HG03460 (cell line): ENCODE measurements around the gene INPP5D.
"Not testable (repeated sequence)": the region's sequence is repeated elsewhere in the genome, so short reads cannot be mapped to it uniquely, and the experiment has no call there.

Source experiments
- ATAC-seq: cut with Tn5 transposase; IDR thresholded peaks from one replicate; pipeline ENCODE4 v1.9.1; 2021; ENCODE audit not compliant: unreplicated experiment

INPP5D gene

DNA sequence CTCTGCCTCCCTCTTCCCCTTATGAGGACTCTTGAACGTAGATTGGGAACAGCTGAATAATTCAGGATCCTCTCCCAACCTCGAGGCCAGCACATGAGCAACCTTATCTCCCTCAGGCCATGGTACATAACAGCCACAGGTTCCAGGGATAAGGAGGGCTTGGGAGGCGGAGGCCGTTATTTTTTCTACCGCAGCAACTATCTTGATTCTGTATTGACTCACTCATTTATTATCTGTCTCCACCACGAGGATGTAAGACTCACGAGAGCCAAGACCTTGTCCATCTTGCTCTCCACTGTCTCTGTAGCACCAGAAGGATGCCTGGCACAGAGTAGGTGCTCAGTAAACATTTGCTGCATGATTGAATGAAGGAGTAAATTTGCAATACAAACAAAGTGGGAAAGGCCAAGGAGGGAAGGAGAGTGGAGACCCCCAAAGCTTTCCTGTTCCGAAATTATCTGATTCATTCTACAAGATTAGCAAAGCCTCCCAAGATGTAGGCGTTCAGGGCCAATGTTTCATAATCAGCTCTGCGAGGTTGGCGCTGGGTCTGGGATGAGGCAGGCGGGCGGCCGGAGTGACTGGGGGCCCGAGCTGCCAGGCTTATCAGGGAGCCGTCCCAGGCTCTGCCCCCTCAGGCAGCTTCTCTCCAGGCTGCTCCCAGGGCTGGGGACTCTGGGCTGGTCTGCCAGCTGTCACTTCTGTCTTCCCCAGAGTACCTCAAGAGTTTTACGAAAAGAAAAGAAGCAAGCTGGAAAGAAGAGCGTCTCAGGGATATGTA lies 31.6 kb downstream of the INPP5D start:
- no peak for ATAC-seq

DNA sequence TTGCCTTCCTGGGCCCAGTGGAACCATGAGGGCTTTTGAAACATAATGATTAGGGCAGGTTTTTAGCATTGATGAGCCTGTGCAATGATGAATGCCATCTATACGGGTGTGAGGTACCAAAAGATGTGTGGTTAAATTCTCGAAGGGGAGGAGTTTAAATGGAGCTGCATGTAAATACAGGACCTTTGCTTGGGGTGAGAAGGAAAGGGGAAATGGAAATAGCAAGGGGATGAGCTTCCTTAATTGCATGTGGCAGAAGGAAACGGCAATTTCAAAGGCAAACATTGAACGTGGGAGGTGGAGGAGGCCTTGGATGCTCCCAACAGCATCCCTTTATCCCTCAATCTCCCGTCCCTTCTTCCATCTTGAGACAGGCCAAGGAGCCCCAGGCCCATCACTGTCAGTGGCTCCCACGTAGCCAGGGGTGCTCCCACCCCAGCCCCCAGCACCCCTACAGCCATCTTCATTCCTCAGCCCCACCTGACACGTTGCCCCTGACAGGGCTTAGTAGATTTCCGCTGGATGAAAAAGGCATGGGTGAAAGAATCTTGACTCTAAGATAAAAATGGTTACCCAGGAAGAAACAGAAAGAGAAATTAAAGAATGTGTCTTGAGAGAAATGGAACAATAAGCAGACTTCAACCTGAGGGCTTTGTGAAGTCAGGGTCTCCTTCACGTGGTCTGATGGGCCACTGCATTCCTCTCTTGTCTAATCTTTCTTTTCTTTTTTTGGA lies 32.5 kb downstream of the INPP5D start:
- ATAC-seq: no peak

DNA sequence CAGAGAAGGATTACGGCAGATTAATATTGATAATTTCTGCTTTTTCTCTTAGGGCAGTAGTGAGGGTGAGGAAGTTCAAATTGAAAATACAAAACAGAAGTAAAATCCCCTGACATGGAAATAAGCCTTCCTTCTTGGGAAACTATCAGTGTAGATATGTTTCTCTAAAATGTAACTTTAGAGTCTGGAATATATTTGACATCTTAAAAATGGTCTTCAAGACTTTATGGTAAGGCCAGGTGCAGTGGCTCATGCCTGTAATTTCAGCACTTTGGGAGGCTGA lies 33.0 kb downstream of the INPP5D start:
- no peak for ATAC-seq

DNA sequence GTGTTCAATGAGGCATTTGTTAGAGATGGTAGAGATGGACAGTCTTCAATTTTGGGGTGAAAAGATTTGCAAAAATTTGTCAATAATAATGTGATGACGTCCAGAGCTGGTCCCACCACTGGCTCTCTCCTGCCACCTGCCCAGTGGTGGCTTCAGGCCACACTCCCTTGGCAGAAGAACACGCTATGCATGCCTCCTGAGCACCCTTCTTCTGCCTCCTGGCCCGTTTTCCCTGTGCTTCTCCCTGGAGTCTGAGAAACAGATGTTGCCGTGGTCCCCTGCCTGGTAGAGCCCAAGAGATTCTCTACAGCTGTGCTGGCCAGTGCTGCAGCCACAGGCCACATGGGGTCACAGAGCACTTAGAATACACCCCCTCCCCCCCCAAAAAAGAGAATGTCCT lies 33.6 kb downstream of the INPP5D start:
- ATAC-seq: no peak

DNA sequence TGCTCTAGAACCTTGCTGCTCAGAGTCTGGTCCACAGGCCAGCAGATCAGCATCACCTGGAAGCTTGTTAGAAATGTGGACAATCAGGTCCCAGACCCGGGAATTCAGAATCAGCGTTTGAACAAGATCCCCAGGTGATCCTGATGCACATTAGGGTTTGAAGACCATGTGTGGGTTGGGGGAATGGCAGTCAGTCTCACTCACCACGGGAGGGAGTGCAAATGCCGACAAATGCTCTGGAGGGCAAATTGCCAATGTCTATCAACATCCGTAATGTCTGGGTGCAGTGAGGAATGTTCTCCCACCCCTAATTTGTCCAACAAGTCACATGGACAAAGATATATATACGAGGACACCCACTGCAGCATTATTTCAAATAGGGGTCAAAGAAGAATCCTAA lies 34.5 kb downstream of the INPP5D start:
- no peak for ATAC-seq

DNA sequence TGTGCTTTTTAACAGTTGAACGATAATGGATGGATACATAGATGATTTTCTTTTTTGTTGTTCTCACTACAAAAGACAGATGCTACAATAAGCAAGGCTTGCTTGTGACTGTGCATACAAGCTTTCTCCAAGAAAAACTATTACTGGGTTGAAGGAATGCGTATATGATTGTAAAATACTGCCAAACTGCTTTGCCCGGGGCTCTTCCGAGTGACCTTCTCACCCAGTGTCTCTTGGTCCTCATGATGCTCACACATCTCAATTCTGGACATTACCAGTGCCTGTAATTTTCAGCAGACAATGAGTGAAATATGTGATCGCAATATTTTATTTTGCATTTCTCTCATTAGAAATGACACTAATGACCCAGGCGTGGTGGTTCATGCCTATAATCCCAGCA lies 35.9 kb downstream of the INPP5D start:
- ATAC-seq: no peak

DNA sequence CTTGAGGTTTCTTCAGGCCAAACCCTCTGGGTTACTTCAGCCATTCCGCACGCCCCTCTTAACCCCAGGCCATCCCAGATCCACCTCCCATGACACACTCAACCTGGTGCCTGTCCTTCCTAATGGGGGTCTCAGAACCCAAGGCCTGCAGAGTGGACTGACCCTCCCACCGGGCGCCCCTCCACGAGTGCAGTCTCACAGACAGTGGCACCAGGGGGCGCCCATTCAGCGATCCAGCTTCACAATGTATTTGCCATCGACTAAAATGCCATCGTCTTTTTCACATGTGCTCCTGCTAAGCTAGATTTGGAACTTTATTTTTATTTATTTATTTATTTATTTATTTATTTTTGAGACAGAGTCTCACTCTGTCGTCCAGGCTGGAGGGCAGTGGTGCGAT lies 38.5 kb downstream of the INPP5D start:
- no peak for ATAC-seq

DNA sequence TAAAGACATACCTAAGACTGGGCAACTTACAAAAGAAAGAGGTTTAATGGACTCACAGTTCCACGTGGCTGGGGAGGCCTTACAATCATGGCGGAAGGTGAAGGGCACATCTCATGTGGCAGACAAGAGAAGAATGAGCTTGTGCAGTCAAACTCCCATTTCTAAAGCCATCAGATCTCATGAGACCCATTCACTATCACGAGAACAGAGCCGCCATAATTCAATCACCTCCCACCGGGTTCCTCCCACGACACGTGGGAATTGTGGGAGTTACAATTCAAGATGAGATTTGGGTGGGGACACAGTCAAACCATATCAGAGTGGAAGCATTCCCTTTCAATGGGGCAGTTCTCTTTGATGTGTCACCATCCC lies 39.7 kb downstream of the INPP5D start:
- not testable (repeated sequence) for ATAC-seq

DNA sequence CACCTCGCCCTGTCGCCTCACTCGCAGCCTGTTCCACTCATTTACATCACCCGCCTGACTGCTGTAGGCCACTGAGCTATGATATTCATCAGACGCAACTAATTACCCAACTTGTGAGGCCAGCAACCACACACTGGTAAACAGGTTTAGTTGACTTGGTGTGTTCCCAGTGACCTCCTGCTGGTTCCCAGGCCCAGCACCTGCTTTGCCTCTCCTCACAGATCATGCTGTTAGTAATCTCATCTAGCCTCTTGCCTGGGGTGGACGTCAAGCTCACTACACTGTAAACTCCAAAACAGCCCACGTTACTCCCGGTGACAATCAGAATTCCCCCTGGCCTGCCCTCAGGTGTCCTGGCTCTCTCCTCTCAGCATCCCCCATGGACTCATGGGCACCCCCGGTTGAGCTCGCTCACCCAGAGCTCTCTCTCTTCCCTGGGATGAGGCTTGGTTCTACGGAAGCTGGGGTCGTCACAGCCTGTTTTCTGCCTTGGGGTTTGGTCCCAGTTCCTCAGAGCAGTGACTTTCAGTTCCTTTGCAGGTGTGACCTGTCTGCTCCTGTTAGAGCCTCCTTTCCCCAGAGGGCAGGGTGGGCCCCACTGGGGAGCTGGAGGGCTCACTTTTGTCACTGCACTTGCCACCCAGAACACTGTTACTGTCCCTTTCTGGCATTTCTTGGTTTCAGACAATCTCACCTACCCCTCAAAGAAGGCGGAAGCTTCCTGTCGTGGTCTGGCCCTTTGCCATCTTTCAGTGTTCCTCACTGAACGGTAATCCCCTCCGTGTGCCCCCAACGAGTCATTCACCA lies 40.3 kb downstream of the INPP5D start:
- ATAC-seq: peak; percentile 90

DNA sequence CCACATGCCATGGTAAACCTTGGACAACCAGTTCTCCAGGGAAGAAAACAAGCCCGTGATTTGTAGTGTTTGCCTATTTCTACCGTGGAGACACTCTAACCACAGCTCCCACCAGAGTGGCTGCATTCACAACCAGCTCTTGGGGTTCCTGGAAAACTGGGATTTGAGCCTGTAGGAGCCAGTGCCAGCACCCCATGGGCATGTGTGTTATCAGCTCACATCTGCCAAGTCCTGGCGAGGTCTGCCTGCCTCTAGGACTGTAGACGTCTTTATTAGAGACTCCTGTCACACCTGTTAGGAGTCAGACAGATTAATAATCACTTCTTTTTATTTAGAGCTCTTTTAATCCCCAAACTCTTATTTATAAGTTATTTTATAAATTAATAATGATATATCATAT lies 41.0 kb downstream of the INPP5D start:
- ATAC-seq: no peak

DNA sequence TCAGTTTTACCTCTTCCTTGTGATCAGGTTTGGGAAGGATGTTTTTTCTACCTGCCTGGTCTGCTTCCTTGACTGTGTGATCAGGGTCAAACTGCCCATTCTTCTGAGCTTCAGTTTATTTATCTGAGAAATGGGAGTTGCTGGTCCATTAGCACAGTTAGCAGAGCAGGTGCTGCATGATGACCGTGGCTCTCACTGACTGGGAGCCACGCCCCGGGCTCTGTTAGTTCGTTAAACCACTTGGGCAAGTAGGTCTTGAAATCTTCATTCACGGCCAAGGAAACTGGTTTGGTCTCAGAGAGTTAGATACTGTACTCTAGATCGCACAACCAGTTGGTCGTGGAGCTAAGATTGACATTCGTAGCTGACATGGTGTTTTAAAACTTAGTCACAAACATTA lies 41.7 kb downstream of the INPP5D start:
- ATAC-seq: no peak

DNA sequence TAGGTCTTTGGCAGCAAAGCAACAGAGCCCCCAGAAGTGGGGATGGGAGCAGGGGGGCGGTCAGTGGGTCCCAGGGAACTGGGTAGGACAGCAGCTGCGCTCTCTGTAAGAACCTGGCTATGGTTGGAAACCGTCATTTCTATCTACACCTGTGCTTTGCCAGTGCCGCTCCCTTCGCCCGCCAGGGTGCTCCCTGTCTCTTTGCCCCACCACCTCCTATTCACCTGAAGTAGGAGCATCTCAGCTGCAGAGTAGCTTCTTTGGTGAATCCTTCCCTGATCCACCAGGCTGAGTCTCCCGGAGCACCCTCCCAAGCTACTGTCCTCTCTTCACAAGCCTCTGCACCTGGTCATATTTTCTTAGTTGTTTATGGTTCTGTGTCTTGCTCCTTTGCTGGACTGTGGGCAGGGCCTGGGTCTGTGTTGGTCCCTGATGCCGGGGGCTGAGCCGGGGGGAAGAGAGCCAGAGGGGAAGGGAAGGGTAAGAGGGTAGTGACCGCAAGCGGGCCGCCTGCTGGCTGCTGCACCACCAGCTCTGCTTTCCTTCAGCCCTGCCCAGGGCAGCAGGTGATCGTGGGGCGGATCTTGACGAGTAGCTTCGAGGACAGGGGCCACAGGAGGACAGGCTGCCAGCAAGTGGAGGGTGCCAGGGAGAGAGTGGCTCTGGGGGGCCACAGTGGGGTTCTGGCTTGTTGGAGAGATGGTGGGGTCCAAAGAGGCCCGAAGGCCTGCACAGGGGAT lies 45.2 kb downstream of the INPP5D start:
- no peak for ATAC-seq

DNA sequence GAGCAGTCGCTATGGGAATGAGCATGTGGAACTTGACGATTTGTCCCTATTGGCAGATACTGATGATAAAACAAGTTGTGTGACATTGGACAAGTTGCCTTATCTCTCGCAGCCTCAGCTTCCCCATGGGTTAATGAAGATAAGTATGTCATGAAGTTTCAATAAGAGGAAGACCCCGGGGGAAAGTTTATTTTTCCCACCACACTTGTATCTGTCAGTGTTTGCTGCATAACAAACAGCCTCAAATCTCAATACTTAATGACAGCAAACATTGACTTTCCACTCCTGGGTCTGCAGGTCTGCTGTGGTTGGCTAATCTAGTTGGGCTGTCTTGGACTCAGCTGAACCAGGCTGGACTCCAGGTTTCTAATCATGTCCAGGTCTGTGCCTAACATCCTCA lies 45.8 kb downstream of the INPP5D start:
- ATAC-seq: no peak

DNA sequence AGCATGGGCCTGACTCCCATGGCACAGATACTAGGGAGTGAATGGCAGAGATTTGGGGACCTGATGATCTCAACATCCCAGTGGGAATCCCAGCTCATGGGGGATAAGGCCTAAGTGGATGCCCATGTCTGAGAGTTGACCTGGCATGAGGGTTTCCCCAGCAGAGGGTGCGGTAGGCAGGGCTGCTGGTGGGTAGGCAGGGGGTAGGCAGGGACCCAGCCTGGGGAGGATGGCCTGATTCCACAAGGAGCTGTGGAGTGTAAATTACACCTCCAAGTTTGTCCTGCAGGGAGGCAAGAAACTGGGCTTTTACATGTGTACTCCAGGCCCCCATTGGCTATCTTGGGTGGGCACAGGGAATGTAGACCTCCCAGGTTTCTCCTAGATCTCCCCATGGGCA lies 46.9 kb downstream of the INPP5D start:
- ATAC-seq: no peak

DNA sequence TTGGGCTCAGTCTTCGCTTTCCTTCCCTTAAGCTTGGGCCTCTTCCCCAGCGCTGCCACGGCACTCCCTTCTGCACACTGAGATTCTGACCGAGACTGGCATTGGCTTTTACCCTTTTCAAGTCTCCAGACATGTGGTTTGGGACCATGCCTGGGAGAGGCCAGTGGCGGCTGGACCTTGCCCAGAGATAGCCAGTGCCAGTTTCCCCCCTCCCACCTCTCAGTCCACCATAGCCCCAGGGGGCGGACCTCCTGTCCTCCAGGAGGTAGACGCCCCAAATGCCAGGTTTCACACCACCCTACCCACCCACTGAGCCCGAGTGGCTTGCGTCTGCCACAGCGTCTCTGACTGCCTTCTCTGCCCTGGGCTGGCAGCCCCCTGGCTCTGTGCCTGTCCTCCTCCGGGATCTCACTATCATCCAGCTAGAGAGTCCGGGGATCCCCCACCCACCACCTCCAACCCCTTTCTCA lies 47.7 kb downstream of the INPP5D start:
- no peak for ATAC-seq

DNA sequence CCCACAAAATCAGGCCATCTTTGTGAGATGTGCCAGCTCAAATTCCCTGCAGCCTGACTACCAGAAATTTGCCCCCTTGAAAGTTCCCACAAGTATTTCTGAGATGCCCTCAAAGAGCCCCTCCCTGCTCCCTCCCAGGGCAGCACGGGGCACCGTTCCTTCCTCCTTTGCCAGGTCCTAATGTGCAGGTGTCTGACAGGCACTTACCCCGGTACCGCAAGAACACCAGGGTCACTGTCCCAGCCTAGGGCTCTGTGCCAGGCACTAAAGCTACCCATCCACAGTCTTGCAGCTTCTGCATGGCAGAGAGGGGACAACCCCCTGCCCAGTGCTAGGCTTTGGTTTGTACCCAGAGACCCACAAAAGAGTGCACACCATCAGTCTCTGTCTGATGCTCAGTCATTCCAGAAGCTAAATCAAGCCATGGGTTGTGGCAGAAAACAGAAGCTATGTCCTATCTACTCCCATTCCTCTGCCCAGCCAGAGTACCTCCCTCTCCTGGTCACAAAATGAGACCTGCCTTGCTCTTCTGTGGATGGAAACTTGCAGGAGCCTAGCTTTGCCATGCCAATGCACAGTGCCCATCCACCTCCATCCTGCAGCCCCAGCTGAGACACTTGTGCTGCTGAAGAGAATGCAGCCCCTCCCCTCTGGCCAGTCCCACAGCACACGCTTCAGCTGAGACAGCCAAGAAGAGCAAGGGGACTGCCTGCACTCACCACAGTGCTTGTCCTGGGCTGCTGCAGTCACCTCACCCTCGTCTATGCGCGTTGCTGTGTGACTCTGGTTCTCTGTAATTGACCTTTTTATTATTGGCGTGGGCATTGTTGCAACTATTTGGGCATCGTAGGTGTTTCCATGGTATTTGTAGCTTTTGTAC lies 48.7 kb downstream of the INPP5D start:
- peak; percentile 49 for ATAC-seq

DNA sequence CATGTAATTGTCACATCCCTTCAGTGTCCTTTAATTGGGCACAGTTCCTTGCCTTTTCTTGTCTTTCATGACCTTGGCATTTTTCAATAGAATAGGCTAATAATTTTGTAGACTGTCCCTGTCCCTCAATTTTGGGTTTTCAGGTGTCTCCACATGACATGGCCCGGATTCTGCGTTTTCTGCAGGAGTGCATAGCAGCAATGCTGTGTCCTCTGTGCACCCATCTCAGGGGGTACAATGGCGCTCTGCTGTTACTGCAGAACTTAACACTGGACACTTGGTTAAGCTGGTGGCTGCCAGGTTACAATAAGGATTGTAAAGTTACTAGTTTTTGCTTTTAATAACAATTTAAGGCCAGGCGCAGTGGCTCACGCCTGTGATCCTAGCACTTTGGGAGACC lies 51.3 kb downstream of the INPP5D start:
- ATAC-seq: no peak

DNA sequence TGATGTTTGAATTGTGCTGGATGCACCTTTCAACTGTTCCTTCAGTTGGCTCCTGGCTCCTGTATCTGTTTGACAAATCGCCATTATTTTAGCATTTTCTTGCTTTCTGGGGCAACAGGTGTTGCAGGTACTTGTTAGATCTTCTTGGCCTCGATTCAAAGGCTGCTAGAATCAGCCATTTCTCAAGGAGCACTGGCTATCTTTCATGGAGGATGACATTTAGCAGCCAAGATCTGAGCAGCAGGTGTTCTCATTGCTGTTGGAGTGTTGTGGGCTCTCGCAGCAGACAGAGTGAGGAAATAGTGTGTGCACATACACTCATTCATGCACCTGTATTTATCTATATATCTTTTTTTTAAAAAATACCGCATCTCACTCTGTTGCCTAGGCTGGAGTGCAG lies 52.2 kb downstream of the INPP5D start:
- ATAC-seq: no peak

DNA sequence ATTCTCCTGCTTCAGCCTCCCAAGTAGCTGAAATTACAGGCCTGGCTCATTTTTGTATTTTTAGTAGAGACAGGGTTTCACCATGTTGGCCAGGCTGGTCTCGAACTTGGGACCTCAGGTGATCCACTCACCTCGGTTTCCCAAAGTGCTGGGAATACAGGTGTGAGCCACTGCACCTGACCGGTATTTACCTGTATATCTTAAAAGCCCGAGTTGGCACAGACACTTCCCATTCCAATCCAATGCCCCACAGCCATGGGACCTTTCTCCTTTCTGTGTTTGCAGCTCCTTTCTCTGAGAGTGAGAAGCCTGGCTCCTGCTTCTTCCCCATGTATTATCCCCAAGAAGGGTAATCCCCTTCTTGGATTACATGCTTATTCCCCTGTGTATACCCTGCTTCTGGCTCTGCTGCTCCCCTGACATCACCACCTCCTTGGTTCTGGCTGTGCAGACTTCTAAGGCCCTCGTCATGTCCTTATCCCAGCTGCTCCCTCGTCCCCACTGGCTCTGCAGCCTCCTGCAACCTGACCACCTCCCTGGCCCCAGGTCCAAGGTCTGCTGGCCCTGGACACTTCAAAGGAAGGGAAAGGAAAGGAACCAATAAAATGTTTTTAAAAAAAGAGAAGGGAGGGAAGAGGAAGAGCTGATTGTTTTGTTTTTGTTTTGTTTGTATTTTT lies 52.8 kb downstream of the INPP5D start:
- ATAC-seq: no peak

DNA sequence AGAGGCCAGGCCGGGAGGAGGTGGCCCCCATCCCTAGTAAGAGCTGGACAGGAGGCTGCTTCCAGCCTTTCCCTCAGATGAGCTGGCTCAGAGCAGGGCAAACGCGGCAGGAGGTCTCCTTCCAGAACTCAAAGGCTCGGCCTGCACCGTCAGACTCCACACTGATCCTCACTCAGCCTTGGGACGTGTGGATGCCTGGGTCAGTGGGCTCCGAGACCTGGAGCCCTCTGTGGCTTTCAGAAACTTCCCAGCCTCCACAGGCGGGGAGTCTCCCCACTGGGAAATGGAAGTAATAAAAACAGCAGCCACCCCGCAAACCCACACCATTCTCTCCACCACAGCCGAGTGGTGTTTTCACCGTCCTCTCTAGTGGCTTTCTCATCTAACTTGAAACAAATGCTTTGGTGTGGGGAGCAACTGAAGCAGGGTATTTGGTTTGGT lies 54.3 kb downstream of the INPP5D start:
- no peak for ATAC-seq
